GM18505 (cell line): ENCODE measurements around the gene HES6.

Experiments used
- ATAC-seq: cut with Tn5 transposase; IDR thresholded peaks from one replicate; pipeline ENCODE4 v1.9.1; 2021; ENCODE audit not compliant: unreplicated experiment
- POLR2A ChIP-seq: IDR thresholded peaks from 4 replicates; pipeline ENCODE4 v1.6.1; 2011; ENCODE audit warnings: borderline replicate concordance; ENCODE audit not compliant: insufficient read depth, insufficient read length; ENCODE audit errors: extremely low read depth

The HES6 gene

DNA sequence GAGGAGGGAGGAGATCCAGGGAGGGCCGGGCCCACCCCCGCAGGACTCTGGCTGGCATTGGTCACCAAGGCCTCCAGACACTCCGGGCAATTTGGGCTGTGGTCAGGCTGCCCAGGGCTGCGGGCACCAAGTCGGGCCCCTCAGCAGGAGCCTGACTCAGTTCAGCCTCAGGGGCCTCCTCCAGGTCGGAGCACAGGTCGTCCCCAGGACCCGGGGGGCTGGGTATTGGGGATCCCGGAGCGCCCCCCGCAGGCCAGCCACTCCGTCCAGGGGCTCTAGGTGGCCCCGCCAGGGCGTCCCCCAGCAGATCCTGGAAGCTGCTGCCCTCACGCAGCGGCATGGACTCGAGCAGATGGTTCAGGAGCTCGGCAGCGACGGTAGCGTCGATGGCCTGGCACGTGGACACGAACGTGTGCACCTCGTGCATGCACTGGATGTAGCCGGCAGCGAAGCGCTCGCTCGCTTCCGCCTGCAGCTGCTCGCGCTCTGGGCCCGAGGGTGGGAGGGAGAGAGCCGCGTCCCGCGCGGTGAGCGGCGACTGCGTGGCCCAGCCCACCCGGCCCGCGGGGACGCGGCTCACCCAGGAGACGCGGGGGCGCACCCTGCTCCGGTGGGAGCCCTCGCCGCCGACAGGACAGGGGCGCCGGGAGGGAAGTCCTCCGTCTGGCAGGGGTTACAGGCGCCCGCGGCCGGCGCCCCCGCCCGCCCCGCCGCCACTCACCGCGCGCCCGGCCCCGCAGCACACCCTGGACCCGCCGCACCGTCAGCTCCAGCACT lies 884 bp downstream of the HES6 start:
- ATAC-seq = peak; percentile 3
- TF ChIP-seq POLR2A = no peak

DNA sequence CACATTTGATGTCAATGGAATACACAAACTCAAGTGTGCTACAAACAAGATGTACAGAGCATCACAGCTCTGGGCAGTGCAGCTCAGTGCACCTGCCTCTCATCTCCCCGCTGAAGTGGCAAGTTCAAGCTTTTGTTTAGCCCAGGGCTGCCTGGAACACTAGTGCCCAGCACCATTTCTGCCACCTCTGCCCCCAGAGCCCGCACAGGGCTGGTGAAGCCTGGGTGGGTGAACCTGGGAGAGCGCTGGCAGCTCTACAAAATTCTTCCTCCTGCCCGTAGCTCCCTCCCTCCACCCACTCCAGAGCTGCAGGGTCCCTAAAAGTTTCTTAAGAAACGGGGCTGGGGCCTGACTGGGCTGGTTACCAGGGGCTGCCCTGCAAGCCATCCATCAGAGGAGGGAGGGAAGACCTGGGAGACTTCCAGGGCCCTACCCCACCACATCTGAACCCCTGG lies 1.5 kb downstream of the HES6 start:
- no peak for TF ChIP-seq POLR2A
- no peak for ATAC-seq

DNA sequence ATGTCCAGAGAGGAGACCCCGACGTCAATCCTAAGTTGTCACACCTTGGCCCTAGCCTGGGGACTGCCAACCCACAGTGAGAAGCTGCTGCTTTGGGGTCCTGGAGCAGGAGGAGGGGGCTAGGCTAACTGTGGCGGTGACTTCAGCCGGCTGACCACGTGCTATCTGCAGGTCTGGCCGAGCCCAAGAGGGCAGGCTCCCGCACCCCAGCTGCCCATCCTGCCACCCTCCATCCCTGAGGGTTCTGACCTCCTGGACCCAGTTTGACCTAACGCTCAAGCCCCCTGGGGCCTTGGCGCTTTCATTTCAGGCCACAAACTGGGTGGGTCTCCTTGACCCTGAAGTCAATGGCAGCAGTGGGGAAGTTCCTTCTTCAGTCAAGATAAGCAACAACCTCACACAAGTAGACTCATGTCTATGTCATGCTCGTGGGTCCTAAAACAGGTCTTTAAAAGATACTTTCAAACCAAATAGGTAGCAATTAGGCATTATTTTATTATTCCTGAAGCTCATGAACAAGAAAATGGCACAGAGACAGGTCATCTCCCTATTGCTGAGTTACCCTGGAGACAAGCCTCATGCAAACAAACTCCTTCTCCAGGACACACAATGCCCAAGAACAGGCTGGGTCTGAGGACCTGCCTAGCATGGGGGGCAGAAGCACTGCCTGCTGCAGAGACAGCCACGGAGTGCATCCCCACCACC lies 2.3 kb downstream of the HES6 start:
- TF ChIP-seq POLR2A = no peak
- ATAC-seq = no peak

DNA sequence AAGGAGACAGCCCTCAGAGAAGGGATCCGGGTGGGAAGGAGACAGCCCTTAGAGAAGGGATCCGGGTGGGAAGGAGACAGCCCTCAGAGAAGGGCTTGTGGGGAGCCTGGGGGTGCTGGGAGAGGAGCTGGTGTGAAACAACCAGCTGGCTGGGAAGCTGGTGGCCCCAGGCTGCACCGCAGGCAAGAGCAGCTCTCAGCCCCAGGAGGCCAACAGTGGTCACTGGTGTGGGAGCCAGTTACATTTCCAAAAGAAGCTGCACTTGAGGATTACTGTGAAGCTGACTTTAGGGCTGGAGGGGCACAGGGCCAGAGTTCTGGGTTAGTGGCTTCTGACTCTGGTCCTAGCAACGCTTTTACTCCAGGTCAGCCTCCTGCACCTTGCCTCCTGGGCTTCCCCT lies 3.3 kb downstream of the HES6 start:
- ATAC-seq = no peak
- no peak for TF ChIP-seq POLR2A

DNA sequence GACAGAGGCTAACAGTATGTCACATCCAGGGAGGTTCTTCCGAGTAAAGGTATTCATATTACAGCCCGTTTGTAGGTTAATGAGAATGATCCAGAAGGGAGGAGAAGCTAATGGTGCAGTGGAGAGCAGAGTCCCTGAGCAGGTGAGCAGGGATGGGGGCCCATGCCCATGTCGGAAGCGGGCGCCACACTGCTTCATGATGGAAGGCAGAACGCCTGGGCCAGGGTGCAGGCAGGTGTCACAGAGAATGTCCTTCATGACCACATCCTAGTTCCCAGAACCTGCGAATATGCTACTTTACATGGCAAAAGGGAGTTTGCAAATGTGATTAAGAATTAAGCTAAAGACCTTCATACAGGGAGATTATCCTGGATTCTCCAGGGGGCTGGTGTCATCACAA lies 4.0 kb downstream of the HES6 start:
- ATAC-seq = no peak

DNA sequence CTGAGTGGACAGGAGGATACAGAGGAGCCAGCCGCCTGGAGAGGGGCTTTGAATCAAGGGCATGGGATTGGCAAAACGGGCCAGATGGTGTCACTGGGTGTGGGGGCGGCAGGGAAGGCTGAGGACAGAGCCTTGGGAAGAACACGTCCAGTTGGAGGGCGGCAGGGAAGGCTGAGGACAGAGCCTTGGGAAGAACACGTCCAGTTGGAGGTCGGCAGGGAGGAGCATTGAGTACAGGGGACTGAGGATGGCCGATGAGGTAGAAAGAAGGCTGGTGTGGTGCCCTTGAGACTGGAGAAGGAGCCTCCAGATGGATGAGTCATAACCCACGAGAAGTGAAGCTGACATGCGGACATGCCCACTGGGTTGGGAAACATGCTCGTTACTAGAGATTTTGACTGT lies 4.5 kb downstream of the HES6 start:
- ATAC-seq = no peak
- no peak for TF ChIP-seq POLR2A

More for the DNA sequence above, 4.0 kb downstream of the HES6 start:
- no peak for TF ChIP-seq POLR2A

DNA sequence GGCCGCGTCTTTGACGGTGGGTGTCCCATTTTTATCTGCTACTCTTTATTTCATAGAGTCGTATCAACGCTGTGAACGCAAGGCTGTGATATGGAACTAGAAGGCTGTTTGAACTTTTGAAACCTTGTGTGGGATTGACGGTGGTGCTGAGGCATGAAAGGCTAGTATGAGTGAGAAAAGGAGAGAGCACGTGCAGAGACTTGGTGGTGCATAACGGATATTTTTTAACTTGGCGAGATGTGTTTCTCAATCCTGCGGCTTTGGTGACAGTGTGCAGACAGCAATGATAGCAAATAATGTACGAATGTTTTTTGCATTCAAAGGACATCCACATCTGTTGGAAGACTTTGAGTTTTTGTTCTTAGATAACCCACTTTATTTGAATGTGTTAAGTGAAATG lies 6.2 kb downstream of the HES6 start:
- TF ChIP-seq POLR2A = no peak

DNA sequence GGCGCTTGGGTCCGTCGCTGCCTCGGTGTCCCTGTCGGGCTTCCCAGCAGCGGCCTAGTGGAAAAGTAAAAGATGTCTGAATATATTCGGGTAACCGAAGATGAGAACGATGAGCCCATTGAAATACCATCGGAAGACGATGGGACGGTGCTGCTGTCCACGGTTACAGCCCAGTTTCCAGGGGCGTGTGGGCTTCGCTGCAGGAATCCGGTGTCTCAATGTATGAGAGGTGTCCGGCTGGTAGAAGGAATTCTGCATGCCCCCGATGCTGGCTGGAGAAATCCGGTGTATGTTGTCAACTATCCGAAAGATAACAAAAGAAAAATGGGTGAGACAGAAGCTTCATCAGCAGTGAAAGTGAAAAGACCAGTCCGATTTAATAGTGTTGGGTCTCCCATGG lies 8.0 kb downstream of the HES6 start:
- no peak for TF ChIP-seq POLR2A
- no peak for ATAC-seq

More for the DNA sequence above, 6.2 kb downstream of the HES6 start:
- no peak for ATAC-seq

DNA sequence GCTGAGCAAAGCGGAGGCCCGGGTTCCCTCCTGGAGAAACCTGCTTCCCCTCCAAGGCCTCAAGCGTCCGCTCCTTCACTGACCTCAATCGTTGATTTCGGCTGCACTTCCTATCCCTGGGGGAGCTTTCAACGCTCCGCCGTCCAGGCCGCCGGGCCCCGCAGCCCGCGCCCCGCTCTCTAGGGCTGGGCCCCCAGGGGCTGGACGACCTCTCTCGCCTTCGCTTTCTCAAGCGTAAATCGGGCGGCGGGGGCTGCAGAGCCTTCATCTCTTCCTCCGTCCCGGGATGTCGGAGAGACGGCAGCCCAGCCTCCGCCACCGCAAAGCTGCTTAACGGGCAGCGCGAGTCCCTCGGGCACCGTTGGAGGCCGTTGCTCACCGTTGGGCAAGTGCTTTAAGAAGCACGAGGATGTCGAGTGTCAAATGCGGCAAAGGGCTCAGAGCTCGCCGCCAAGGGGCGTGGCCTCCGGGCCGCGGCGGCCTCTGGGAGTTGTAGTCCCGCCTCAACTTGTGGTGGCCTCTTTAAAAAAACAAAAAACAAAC lies 8.5 kb downstream of the HES6 start:
- TF ChIP-seq POLR2A = no peak
- no peak for ATAC-seq

DNA sequence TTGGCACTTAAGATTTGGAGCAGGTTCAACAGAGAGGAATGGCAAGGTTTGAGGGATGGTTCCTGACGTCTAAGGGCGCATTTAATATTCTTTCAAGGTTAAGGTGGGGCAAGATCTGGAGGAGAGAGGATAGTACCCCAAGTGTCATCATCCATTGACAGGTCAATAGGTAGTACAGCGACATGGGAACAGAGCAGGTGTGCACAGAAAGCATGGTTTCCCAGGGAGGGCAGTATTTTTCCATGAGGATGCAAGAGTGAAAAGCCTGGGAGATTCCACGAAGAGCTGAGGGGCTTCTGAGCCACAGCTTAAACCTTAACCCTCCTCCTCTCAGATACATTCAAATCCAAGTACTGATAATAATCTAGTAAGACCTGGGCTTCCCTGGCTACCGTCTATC lies 9.1 kb downstream of the HES6 start:
- TF ChIP-seq POLR2A = no peak
- ATAC-seq = no peak

DNA sequence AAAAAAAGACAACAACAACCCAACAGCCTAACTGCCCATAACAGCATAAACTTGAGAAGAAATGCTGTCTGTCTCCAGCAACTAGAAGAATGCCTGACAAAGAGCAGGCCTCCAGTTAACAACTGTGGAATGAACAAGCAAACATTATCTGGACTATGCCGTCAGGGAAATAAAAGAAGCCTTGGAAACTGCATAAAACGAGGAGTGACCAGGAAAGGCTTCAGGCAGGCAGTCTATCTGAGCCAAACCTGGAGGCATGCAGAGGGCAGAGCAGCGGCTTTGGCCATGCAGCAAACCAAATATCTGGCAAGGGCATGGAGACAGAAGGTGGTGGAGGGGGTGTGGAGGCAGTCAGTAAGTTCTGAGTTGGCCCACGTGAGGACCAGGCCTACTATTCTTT lies 11.1 kb downstream of the HES6 start:
- TF ChIP-seq POLR2A = no peak
- no peak for ATAC-seq

DNA sequence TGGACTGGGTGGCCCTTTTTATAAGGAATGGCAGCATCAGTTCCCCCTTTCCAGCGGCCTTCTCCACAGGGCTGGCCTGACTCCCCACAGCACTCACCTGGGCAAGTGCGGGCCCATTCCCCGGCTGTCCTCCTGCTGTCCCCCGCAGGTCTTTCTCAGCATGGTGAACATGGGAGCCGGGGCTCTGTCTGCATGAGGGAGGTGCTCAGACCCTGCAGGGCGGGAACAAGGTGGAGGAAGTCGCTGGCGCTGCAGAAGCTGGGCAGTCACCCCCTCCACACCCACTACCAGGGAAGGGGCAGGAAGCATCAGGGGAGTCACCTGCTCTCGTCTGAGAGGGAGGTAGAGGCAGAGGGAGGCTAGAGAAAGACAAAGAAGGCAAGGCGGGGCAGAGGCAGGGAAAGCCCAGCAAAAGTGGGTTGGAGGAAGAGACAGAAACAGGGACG lies 12.2 kb downstream of the HES6 start:
- no peak for TF ChIP-seq POLR2A
- ATAC-seq = no peak

DNA sequence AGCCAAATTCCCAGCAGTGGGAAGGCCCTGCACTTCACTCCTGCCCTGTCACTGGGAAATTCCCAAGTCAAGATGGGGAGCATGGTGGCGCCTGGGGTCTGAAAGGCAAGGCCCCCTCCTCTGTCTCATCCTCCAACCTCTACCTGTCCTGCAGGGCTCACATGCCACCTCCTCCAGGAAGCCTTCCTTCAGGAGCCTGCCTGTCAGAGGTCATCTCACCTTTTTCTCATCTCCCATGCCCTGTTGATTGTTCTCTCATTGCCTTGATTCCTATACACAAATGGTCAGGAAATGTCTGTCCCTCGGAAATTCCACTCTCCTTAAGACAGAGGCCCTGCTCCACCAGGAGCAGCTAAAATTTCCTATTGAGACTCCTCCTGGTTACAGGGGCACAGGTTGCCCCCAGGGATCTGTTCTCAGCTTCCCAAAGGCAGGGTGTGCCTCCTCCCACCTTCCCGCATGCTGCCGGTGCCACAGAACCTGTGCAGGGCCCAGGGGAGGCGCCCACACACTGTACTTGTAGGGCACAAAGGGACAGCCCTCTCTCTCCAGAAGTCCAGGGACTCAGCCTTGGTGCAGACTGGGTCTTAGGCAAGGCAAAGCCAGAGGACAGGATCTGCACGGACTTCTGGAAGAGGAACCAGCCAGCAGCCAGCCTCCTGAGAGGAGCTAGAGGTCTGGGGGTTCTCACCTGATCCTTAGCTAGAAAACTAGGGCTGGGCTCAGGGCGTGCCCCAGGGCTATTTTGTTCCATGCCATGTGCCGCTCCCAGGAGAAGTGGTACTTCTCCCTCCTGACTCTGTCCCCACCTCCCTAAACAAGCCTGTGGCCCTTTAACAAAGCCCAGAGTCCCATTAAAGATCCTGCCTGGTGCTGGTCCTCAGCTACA lies 12.9 kb downstream of the HES6 start:
- no peak for ATAC-seq

DNA sequence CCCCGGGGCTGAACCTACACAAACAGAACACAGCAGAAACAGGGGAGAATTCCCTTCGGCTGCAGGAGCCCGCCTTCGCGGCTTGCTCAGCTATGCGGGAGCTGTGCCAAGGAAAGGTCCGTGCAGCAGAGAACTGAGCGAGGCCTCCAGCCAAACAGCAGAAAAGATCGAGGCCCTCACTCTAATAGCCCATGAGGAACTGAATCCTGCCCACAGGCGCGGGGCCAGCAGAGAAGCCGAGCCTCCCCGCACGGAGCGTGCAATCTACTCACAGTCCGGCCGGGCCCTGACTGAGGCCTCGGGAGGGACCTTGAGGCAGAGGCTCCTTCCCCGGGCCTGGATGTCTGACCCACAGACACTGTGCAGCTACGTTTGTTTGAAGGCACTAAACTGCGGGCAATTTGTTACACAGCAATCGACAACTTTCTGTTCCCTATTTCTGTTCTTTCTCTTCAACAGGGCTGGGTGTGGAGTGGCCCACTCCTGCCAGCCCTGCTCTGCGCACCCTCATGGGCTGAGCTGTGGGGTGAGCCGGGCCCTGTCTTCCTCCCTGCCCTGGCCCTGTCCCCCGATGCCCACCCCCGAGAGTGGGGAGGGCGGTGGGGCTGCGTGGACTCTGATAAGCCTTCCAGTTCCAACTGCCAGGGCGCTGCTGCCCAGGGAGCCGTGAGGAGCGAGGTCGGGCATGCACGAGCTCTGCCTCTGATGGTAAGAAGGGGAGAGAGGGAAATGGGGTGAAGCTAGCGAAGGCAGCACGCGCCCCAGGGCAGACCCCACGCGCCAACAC lies 13.7 kb downstream of the HES6 start:
- no peak for ATAC-seq
- TF ChIP-seq POLR2A = no peak

More for the DNA sequence above, 12.9 kb downstream of the HES6 start:
- TF ChIP-seq POLR2A = no peak
